Measurements from ENCODE around the gene CSH2.

CSH2 gene

GRCh38 chr17:63833741-63834373, 39.6 kb downstream of the CSH2 start:
- no peak for DNase-seq

GRCh38 chr17:63833026-63833740, 40.3 kb downstream of the CSH2 start:
- no peak for DNase-seq

- no peak for DNase-seq
Observed at GRCh38 chr17:63832455-63832854, 41.0 kb downstream of the CSH2 start.

- DNase-seq = no peak
Observed at GRCh38 chr17:63832014-63832413, 41.5 kb downstream of the CSH2 start.

GRCh38 chr17:63831505-63831904, 42.0 kb downstream of the CSH2 start:
- DNase-seq = no peak

GRCh38 chr17:63830904-63831491, 42.5 kb downstream of the CSH2 start:
- no peak for DNase-seq

- no peak for DNase-seq
Observed at GRCh38 chr17:63830278-63830677, 43.2 kb downstream of the CSH2 start.

- no peak for DNase-seq
Observed at GRCh38 chr17:63828936-63829335, 44.5 kb downstream of the CSH2 start.

GRCh38 chr17:63827801-63828221, 45.7 kb downstream of the CSH2 start:
- DNase-seq = no peak

- peak; percentile 89 for DNase-seq
Observed at GRCh38 chr17:63827002-63827800, 46.3 kb downstream of the CSH2 start, which contains the start of the genes FTSJ3 and PSMC5. Gene FTSJ3 (minus strand): TSS chr17:63827663. CDS start chr17:63826902, 761 bp downstream. Gene PSMC5 (plus strand): TSS chr17:63827431. CDS start chr17:63827491, 60 bp downstream.

- DNase-seq = no peak
Observed at GRCh38 chr17:63826468-63827001, 46.9 kb downstream of the CSH2 start.

GRCh38 chr17:63824362-63824761, 49.1 kb downstream of the CSH2 start:
- DNase-seq = no peak

- no peak for DNase-seq
Observed at GRCh38 chr17:63823659-63824331, 49.7 kb downstream of the CSH2 start.

GRCh38 chr17:63822537-63822936, 50.9 kb downstream of the CSH2 start:
- DNase-seq = no peak
